A549 (cell line): ENCODE data around the gene TOMM20. TPM values are rescaled to one million over a fixed set of nuclear protein-coding genes. Genes with fewer than 3 reads are reported as not detected.
A peak's percentile ranks its signal among the peaks of the same experiment; 100 is the strongest.

Experiments used
- ATAC-seq, 2 experiments: fragments of 200-7000 bp in 1 of 2; fragments of >200 bp in 1 of 2; cut with Nextera tagmentation in 1 of 2; cut with Tn5 transposase in 1 of 2; 3 replicates each; pipeline versions ENCODE4 v1.8.0 to v1.9.1; 2018 to 2020; ENCODE audit warnings: mild to moderate bottlenecking in 1 of 2, moderate library complexity in 1 of 2
- CTCF ChIA-PET: fragments of 300-600 bp; sonication (Branson Sonifier 250); formaldehyde crosslinking; extraction: SDS; loops from one replicate; lab custom pipeline; 2021; ENCODE audit warnings: antibody characterized with exemption, inconsistent platforms; lab: Yijun Ruan, JAX
- POLR2A ChIA-PET: fragments of 350-600 bp; formaldehyde crosslinking; extraction: SDS; loops from one replicate; lab custom pipeline; 2021; ENCODE audit warnings: antibody characterized with exemption, inconsistent platforms; lab: Yijun Ruan, JAX
- DNase-seq, 2 experiments: peaks; one replicate each; pipeline versions ENCODE4 v3.0.0 to v3.0.0-alpha.2; 2011 to 2016; ENCODE audit warnings: low read depth in 1 of 2, low spot score in 1 of 2
- FAIRE-seq: peaks from 2 replicates; lab custom pipeline; 2011; peaks lifted over from hg19 to GRCh38; lab: Jason Lieb, UNC
- H3K27ac ChIP-seq, 2 experiments: fragments of >200 bp; sonication (Bioruptor Twin); formaldehyde crosslinking; 3 replicates each; pipeline ENCODE4 v1.5.1; 2016 to 2017
- H3K4me1 ChIP-seq: fragments of >200 bp; sonication (Bioruptor Twin); formaldehyde crosslinking; 3 replicates; pipeline ENCODE4 v1.6.1; 2016
- H3K4me2 ChIP-seq: fragments of >200 bp; sonication (Bioruptor Twin); formaldehyde crosslinking; 3 replicates; pipeline ENCODE4 v1.6.1; 2016
- H3K4me3 ChIP-seq: fragments of >200 bp; sonication (Bioruptor Twin); formaldehyde crosslinking; 3 replicates; pipeline ENCODE4 v1.5.1; 2016
- H3K9me3 ChIP-seq: fragments of >200 bp; sonication (Bioruptor Twin); formaldehyde crosslinking; 3 replicates; pipeline ENCODE4 v1.6.1; 2016
- CBX2 ChIP-seq: fragments of 200-600 bp; sonication (generic); IDR thresholded peaks from 2 replicates; pipeline ENCODE4 v1.6.1; 2016; ENCODE audit warnings: low read depth, mild to moderate bottlenecking, borderline replicate concordance
- CBX8 ChIP-seq: fragments of 200-600 bp; sonication (generic); IDR thresholded peaks from 2 replicates; pipeline ENCODE4 v1.6.1; 2016
- CHD2 ChIP-seq: fragments of 150-350 bp; IDR thresholded peaks from 2 replicates; pipeline ENCODE4 v1.6.1; 2014; ENCODE audit warnings: low read length; ENCODE audit not compliant: partially characterized antibody
- EHF ChIP-seq: fragments of 250-450 bp; sonication (Bioruptor Pico); IDR thresholded peaks from 2 replicates; pipeline ENCODE4 v1.5.0; 2020; ENCODE audit warnings: mild to moderate bottlenecking
- EP300 ChIP-seq, 2 experiments: fragments of >200 bp; sonication (Bioruptor Twin); formaldehyde crosslinking; IDR thresholded peaks; 2 replicates in 1 of 2; 3 replicates in 1 of 2; pipeline ENCODE4 v1.6.1; 2016 to 2017
- ESRRA ChIP-seq: fragments of 150-350 bp; IDR thresholded peaks from 2 replicates; pipeline ENCODE4 v1.6.1; 2014; ENCODE audit warnings: mild to moderate bottlenecking, low read length, borderline replicate concordance
- FOSB ChIP-seq: fragments of 250-450 bp; sonication (Bioruptor Pico); IDR thresholded peaks from 2 replicates; pipeline ENCODE4 v1.5.0; 2020; ENCODE audit warnings: mild to moderate bottlenecking, moderate library complexity
- FOSL2 ChIP-seq, 2 experiments: fragments of 450-650 bp in 1 of 2; fragments of >200 bp in 1 of 2; sonication (Bioruptor Twin) in 1 of 2; formaldehyde crosslinking; IDR thresholded peaks; 2 replicates each; pipeline versions ENCODE4 v1.5.0 to v1.6.1; 2016 to 2020; ENCODE audit warnings: mild to moderate bottlenecking in 1 of 2, moderate library complexity in 1 of 2
- HDAC2 ChIP-seq: fragments of 200-600 bp; sonication (generic); IDR thresholded peaks from 2 replicates; pipeline ENCODE4 v1.6.1; 2016
- HOXB13 ChIP-seq: fragments of 250-450 bp; sonication (Bioruptor Pico); IDR thresholded peaks from 2 replicates; pipeline ENCODE4 v1.5.0; 2020; ENCODE audit warnings: low read depth, mild to moderate bottlenecking, moderate library complexity
- HOXB5 ChIP-seq: fragments of 250-450 bp; sonication (Bioruptor Pico); IDR thresholded peaks from 2 replicates; pipeline ENCODE4 v1.5.0; 2020; ENCODE audit warnings: mild to moderate bottlenecking, moderate library complexity
- JUNB ChIP-seq: fragments of >200 bp; sonication (Bioruptor Twin); formaldehyde crosslinking; IDR thresholded peaks from 2 replicates; pipeline ENCODE4 v1.6.1; 2016
- MAFK ChIP-seq: fragments of 450-650 bp; IDR thresholded peaks from 2 replicates; pipeline ENCODE4 v1.6.1; 2014; ENCODE audit not compliant: partially characterized antibody
- MAZ ChIP-seq: fragments of 150-350 bp; IDR thresholded peaks from 2 replicates; pipeline ENCODE4 v1.6.1; 2014; ENCODE audit warnings: antibody characterized with exemption, low read depth, low read length, borderline replicate concordance
- MYC ChIP-seq: IDR thresholded peaks from 2 replicates; pipeline ENCODE4 v1.6.1; 2012; ENCODE audit warnings: mild to moderate bottlenecking, inconsistent platforms, low read length, improper control_type of control experiment, borderline replicate concordance
- NFE2L2 ChIP-seq: fragments of 150-350 bp; conservative IDR thresholded peaks from 2 replicates; pipeline ENCODE4 v1.6.1; 2014; ENCODE audit warnings: low read length
- NR3C1 ChIP-seq: fragments of >200 bp; sonication (Bioruptor Twin); formaldehyde crosslinking; IDR thresholded peaks from 3 replicates; pipeline ENCODE4 v1.6.1; 2017
- PHF8 ChIP-seq: fragments of 200-600 bp; sonication (generic); IDR thresholded peaks from 2 replicates; pipeline ENCODE4 v1.6.1; 2016; ENCODE audit warnings: low read depth, mild to moderate bottlenecking, antibody characterized with exemption, moderate library complexity, borderline replicate concordance
- POLR2A ChIP-seq: IDR thresholded peaks from 2 replicates; pipeline ENCODE4 v1.6.1; 2012; ENCODE audit warnings: mild to moderate bottlenecking, low read length
- POLR2AphosphoS2 ChIP-seq: conservative IDR thresholded peaks from 2 replicates; pipeline ENCODE4 v1.6.1; 2012; ENCODE audit warnings: low read length, improper control_type of control experiment, inconsistent platforms
- RCOR1 ChIP-seq: fragments of 150-350 bp; IDR thresholded peaks from 2 replicates; pipeline ENCODE4 v1.6.1; 2014; ENCODE audit warnings: antibody characterized with exemption, low read length, low read depth
- RNF2 ChIP-seq: fragments of 200-600 bp; sonication (generic); IDR thresholded peaks from 2 replicates; pipeline ENCODE4 v1.6.1; 2016; ENCODE audit warnings: low read depth, mild to moderate bottlenecking, antibody characterized with exemption, moderate library complexity, borderline replicate concordance
- SMC3 ChIP-seq: fragments of >200 bp; sonication (Bioruptor Twin); formaldehyde crosslinking; IDR thresholded peaks from 3 replicates; pipeline ENCODE4 v1.6.1; 2018; ENCODE audit warnings: inconsistent platforms
- SREBF2 ChIP-seq: fragments of 450-650 bp; IDR thresholded peaks from 2 replicates; pipeline ENCODE4 v1.6.1; 2014; ENCODE audit warnings: mild to moderate bottlenecking, moderate library complexity
- TFCP2L1 ChIP-seq: fragments of 250-450 bp; sonication (Bioruptor Pico); IDR thresholded peaks from 2 replicates; pipeline ENCODE4 v1.5.0; 2021; ENCODE audit warnings: mild to moderate bottlenecking
- TP53 ChIP-seq: fragments of 250-450 bp; sonication (Bioruptor Pico); IDR thresholded peaks from 2 replicates; pipeline ENCODE4 v1.5.0; 2021; ENCODE audit warnings: mild to moderate bottlenecking, moderate library complexity
- ZC3H11A ChIP-seq: fragments of 450-650 bp; IDR thresholded peaks from 2 replicates; pipeline ENCODE4 v1.6.1; 2014; ENCODE audit warnings: antibody characterized with exemption, mild to moderate bottlenecking
- ZFP36 ChIP-seq: fragments of 450-650 bp; IDR thresholded peaks from 2 replicates; pipeline ENCODE4 v1.6.1; 2014; ENCODE audit warnings: borderline replicate concordance; ENCODE audit not compliant: partially characterized antibody
- ZNF302 ChIP-seq: fragments of 250-450 bp; sonication (Bioruptor Pico); IDR thresholded peaks from 2 replicates; pipeline ENCODE4 v1.9.0; 2021; ENCODE audit warnings: inconsistent platforms, mild to moderate bottlenecking, moderate library complexity
- ZSCAN20 ChIP-seq: fragments of 250-450 bp; sonication (Bioruptor Pico); IDR thresholded peaks from 2 replicates; pipeline ENCODE4 v1.8.0; 2022; ENCODE audit warnings: mild to moderate bottlenecking, moderate library complexity
- WGBS: methylation state at CpG from one replicate; pipeline ENCODE4 v1.1.6; 2017; ENCODE audit errors: missing lambda C conversion rate; 5-methylcytosine and 5-hydroxymethylcytosine counted together
- polyA plus RNA-seq, 4 experiments: library from polyadenylated mRNA; depleted of rRNA in 3 of 4; stranded (reverse); fragments of >200 nt; fragmentation: RNase III in 1 of 4; extraction: RNeasy Plus Mini Kit Qiagen cat#74134 plus additional on column Dnase treatment in 1 of 4; gene quantifications; 2 replicates in 3 of 4; 3 replicates in 1 of 4; pipeline ENCODE4 v1.2.3, GENCODE V29; 2011 to 2017
- TF ChIP-seq, protein P1 (sequence below): fragments of >200 bp; sonication (Bioruptor Twin); formaldehyde crosslinking; IDR thresholded peaks from 3 replicates; pipeline ENCODE4 v1.6.1; 2016
- TF ChIP-seq, protein P2 (sequence below): fragments of 150-350 bp; IDR thresholded peaks from 2 replicates; pipeline ENCODE4 v1.6.1; 2014; ENCODE audit warnings: low read depth, mild to moderate bottlenecking, low read length
- TF ChIP-seq, protein P3 (sequence below): fragments of 250-450 bp; sonication (Bioruptor Pico); IDR thresholded peaks from 2 replicates; pipeline ENCODE4 v1.5.0; 2021; ENCODE audit warnings: mild to moderate bottlenecking, moderate library complexity, borderline replicate concordance
- TF ChIP-seq, protein P4 (sequence below): IDR thresholded peaks from 2 replicates; pipeline ENCODE4 v1.6.1; 2012; ENCODE audit warnings: low read depth, borderline replicate concordance
- TF ChIP-seq, protein P5 (sequence below): fragments of 450-650 bp; IDR thresholded peaks from 2 replicates; pipeline ENCODE4 v1.6.1; 2014; ENCODE audit warnings: antibody characterized with exemption

The TOMM20 gene
- polyA plus RNA-seq, 2 of the 4 experiments (the other 2 are of a cell fraction): 112 to 122 TPM

DNA sequence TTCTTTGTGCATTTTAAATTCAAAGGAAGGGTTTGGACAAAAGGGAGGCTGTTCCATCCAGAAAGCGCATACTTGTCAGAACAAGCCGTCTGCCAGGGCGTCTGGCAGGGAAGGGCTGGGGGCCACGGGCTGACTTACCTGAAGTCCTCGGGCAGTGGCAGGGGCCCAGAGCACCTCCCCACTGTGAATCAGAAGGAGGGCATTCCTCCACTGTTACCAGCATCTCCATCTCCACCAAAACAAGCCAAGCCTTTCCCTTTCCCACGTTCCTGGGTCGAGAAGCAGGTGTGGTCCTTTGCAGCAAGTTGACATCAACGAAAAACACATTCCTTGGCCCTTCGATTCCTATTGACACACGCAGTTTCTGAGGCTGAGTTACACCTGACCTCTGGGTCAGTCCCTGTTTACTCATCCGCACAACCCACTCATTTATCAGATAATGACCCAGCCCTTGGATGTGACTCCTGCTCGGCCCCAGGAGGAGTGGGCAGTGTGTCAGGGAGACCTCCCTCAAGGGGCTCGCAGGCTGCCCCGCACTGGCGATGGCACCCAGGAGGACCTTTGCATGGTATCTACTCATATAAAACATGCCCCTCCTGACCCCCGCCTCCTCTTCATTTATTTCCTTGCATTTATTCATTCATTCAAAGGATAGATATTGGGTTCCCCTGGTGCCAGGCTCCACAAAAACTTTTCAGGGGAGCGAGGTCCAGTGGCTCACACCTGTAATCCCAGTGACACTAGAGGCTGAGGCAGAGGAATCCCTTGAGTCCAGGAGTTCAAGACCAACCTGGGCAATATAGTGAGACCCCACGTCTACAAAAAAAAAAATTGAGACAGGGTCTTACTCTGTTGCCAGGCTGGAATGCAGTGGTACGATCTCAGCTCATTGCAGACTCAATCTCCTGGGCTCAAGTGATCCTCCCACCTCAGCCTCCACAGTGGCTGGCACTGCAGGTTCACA is 60.2 kb downstream of the TOMM20 start:
- H3K27ac ChIP-seq: peak overlapping the region; percentile 97 to 98
- H3K4me3 ChIP-seq: 0 out of 3 replicates have a peak overlapping the region, but pooled peaks have one; percentile 14
- peak overlapping the region; percentile 61 for H3K4me2 ChIP-seq
- no peaks in the 10 kb centered on the region for H3K9me3 ChIP-seq
- WGBS: 13% methylated on average over 18 of the region's 19 CpGs
- peak; percentile 66 to 73 for ATAC-seq
- H3K4me1 ChIP-seq: peaks cover 65% of the 10 kb centered on the region
- DNase-seq: peak; percentile 47 to 98
- POLR2A ChIA-PET: interaction anchor here (0.8 to 4.9 kb wide), 7 partner anchors 50 to 457 kb away, joined by 3 to 50 read pairs (median 7); partner anchors contain the start of gene IRF2BP2
- no peak for FAIRE-seq
- CTCF ChIA-PET: interaction anchor here (0.9 to 4.3 kb wide), 11 partner anchors 11 to 581 kb away, joined by 3 to 25 read pairs (median 4); no protein-coding TSS in a partner anchor
- TF ChIP-seq ZSCAN20 (CRISPR knock-in tag) (peak; percentile 29; the same call in 1 of the 2 replicates), ZFP36 (no peak), NFE2L2 (no peak), CBX8 (no peak), TFCP2L1 (CRISPR knock-in tag) (no peak), MAZ (no peak), FOSB (CRISPR knock-in tag) (peak; percentile 90), RCOR1 (no peak; the same call in 1 of the 2 replicates), MAFK (peak; percentile 84), ZNF302 (CRISPR knock-in tag) (0 out of 2 replicates have a peak, but pooled peaks have one; percentile 18), SMC3 (no peak; the same call in 1 of the 3 replicates), ESRRA (peak; percentile 21; the same call in 1 of the 2 replicates), FOSL2 (IDR thresholded peaks at IDR 0.05) (peak; percentile 62), FOSL2 (CRISPR knock-in tag; IDR thresholded peaks at IDR 0.05) (peak; percentile 93), POLR2AphosphoS2 (no peak), MYC (no peak; the same call in 1 of the 2 replicates), TP53 (CRISPR knock-in tag) (no peak), PHF8 (no peak), JUNB (peak; percentile 61), NR3C1 (no peak), RNF2 (no peak), SREBF2 (no peak), HOXB13 (CRISPR knock-in tag) (peak; percentile 74), POLR2A (no peak; the same call in 1 of the 2 replicates), EHF (CRISPR knock-in tag) (peak; percentile 93), EP300 (IDR thresholded peaks at IDR 0.05) (peak; percentile 90 to 92), ZC3H11A (no peak), HDAC2 (no peak), CBX2 (no peak), CHD2 (no peak), HOXB5 (peak; percentile 90)
- TF ChIP-seq, protein P1, sequence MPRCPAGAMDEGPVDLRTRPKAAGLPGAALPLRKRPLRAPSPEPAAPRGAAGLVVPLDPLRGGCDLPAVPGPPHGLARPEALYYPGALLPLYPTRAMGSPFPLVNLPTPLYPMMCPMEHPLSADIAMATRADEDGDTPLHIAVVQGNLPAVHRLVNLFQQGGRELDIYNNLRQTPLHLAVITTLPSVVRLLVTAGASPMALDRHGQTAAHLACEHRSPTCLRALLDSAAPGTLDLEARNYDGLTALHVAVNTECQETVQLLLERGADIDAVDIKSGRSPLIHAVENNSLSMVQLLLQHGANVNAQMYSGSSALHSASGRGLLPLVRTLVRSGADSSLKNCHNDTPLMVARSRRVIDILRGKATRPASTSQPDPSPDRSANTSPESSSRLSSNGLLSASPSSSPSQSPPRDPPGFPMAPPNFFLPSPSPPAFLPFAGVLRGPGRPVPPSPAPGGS: peak; percentile 60; the same call in 2 of the 3 replicates
- TF ChIP-seq, protein P2, sequence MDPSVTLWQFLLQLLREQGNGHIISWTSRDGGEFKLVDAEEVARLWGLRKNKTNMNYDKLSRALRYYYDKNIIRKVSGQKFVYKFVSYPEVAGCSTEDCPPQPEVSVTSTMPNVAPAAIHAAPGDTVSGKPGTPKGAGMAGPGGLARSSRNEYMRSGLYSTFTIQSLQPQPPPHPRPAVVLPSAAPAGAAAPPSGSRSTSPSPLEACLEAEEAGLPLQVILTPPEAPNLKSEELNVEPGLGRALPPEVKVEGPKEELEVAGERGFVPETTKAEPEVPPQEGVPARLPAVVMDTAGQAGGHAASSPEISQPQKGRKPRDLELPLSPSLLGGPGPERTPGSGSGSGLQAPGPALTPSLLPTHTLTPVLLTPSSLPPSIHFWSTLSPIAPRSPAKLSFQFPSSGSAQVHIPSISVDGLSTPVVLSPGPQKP: no peak
- TF ChIP-seq, protein P3, sequence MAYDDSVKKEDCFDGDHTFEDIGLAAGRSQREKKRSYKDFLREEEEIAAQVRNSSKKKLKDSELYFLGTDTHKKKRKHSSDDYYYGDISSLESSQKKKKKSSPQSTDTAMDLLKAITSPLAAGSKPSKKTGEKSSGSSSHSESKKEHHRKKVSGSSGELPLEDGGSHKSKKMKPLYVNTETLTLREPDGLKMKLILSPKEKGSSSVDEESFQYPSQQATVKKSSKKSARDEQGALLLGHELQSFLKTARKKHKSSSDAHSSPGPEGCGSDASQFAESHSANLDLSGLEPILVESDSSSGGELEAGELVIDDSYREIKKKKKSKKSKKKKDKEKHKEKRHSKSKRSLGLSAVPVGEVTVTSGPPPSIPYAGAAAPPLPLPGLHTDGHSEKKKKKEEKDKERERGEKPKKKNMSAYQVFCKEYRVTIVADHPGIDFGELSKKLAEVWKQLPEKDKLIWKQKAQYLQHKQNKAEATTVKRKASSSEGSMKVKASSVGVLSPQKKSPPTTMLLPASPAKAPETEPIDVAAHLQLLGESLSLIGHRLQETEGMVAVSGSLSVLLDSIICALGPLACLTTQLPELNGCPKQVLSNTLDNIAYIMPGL (CRISPR knock-in tag): no peak
- TF ChIP-seq, protein P4, sequence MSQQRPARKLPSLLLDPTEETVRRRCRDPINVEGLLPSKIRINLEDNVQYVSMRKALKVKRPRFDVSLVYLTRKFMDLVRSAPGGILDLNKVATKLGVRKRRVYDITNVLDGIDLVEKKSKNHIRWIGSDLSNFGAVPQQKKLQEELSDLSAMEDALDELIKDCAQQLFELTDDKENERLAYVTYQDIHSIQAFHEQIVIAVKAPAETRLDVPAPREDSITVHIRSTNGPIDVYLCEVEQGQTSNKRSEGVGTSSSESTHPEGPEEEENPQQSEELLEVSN: peak; percentile 52; the same call in 1 of the 2 replicates
- TF ChIP-seq, protein P5, sequence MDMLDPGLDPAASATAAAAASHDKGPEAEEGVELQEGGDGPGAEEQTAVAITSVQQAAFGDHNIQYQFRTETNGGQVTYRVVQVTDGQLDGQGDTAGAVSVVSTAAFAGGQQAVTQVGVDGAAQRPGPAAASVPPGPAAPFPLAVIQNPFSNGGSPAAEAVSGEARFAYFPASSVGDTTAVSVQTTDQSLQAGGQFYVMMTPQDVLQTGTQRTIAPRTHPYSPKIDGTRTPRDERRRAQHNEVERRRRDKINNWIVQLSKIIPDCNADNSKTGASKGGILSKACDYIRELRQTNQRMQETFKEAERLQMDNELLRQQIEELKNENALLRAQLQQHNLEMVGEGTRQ: no peak
